Pancreas (tissue), 10 donors: Measurements from ENCODE around the gene BUB1B. TPM values are rescaled to one million over a fixed set of nuclear protein-coding genes. Genes with fewer than 3 reads are reported as not detected.

Experiments used
- ATAC-seq, 4 donors: fragments of 200-7000 bp; cut with Tn5 transposase; one replicate each; pipeline versions ENCODE4 v1.8.0 to v1.9.1; 2020; ENCODE audit warnings: mild to moderate bottlenecking in 4 of 4, moderate library complexity in 4 of 4
- DNase-seq, 6 donors: peaks; one replicate each; pipeline ENCODE4 v3.0.0-alpha.2; 2020
- FAIRE-seq: peaks from 2 replicates; lab custom pipeline; 2012; peaks lifted over from hg19 to GRCh38; lab: Jason Lieb, UNC
- H3K27ac ChIP-seq, 4 donors: fragments of 200-600 bp; sonication (generic); 1 replicate in 3 of 4; 2 replicates in 1 of 4; pipeline versions ENCODE4 v1.5.0 to v1.8.0; 2020
- H3K27me3 ChIP-seq, 4 donors: fragments of 200-600 bp; one replicate each; pipeline ENCODE4 v1.8.0; 2021
- H3K36me3 ChIP-seq, 3 donors: fragments of 200-600 bp; sonication (generic) in 1 of 3; one replicate each; pipeline versions ENCODE4 v1.5.0 to v1.8.0; 2020 to 2021
- H3K4me1 ChIP-seq, 3 donors: fragments of 200-600 bp; one replicate each; pipeline ENCODE4 v1.8.0; 2021
- H3K4me3 ChIP-seq, 4 donors: fragments of 200-600 bp; sonication (generic) in 2 of 4; one replicate each; pipeline versions ENCODE4 v1.5.0 to v1.8.0; 2020 to 2021
- H3K9me3 ChIP-seq, 4 donors: fragments of 200-600 bp; one replicate each; pipeline ENCODE4 v1.8.0; 2021
- WGBS, 2 donors: extraction: QIAGEN DNeasy Blood & Tissue Kit; methylation state at CpG; one replicate each; pipeline ENCODE4 v1.1.7; 2013; 5-methylcytosine and 5-hydroxymethylcytosine counted together
- intact Hi-C, 3 donors: fragments of 100-400 bp; cut with DNase I; formaldehyde crosslinking; loops; one replicate each; pipeline versions ENCODE4 v1.11.1 to v1.14.2; 2022
- polyA plus RNA-seq, 2 donors: library from polyadenylated mRNA; stranded (reverse); fragments of 200-250 nt; gene quantifications; one replicate each; pipeline ENCODE4 v1.2.3, GENCODE V29; 2013
- total RNA-seq, 6 donors: library from RNA; stranded (reverse); fragmentation: NEBNext Ultra II Directional in 4 of 6; extraction: Animal tissue kit (Norgen Biotek cat#: 25700) in 4 of 6; gene quantifications; one replicate each; pipeline versions ENCODE4 v1.2.1 to v1.2.4, GENCODE V29; 2021 to 2023
- TF ChIP-seq, protein P1 (sequence below), 4 donors: fragments of 200-600 bp; sonication (generic) in 3 of 4; IDR thresholded peaks; one replicate each; pipeline versions ENCODE4 v1.5.0 to v1.8.0; 2021; ENCODE audit warnings: antibody characterized with exemption in 4 of 4
- donor health status: healthy with polysubstance abuse.
- donor health status: DM: no; HTN: no; CAD: no; lungs with moderate emphysema.
- donor health status: DM: no; HTN: no; CAD: no.
- donor health status: control.
- donor health status: control.
- donor health status: Bipolar disorder and iron deficiency.
- donor health status: DM: yes; HTN: yes; CAD: no.
- donor health status: DM: no; HTN: no; CAD: no.
- donor health status: DM: no; HTN: no; CAD: no.
- donor health status: DM: yes; HTN: yes; CAD: no.

The BUB1B gene
- total and polyA plus RNA-seq, 8 donors, result 0.09 to 1.9 (median 1.0) TPM; not detected in 2

DNA sequence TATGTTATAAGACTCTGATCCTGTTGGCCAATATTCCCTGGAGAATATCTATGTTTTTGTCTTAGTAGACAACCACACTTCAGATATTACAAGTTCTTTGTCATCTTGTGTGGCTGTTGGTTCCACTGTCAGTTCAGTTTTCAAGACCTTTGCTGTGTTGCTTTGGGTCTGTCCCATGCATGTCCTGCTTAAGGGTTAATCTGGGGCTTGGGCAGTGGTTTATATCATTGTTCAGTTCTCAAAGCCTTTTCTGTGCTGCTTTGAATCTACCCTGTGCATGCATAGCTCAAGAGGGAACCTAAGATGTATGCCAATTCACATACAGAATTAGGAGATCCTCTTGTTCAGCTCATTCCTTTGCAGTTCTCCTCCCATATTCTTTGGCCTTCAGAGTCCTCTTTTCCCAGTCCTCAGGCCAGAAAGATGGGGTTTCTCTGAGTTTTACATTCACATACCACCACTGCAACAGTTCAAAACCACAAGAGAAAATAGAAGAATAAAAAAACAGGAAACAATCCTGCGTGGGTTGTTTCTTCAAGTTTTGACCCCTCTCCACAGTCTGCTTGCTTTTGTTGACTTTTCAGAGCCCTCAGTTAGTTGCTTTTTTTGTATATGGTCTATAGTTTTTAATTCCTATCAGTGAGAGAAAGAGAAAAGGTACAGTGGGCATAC is 21.6 kb downstream of the BUB1B start:
- WGBS, 2 donors, result 86 to 87% methylated on average over 1 of the region's 1 CpG
- TF ChIP-seq, protein P1, sequence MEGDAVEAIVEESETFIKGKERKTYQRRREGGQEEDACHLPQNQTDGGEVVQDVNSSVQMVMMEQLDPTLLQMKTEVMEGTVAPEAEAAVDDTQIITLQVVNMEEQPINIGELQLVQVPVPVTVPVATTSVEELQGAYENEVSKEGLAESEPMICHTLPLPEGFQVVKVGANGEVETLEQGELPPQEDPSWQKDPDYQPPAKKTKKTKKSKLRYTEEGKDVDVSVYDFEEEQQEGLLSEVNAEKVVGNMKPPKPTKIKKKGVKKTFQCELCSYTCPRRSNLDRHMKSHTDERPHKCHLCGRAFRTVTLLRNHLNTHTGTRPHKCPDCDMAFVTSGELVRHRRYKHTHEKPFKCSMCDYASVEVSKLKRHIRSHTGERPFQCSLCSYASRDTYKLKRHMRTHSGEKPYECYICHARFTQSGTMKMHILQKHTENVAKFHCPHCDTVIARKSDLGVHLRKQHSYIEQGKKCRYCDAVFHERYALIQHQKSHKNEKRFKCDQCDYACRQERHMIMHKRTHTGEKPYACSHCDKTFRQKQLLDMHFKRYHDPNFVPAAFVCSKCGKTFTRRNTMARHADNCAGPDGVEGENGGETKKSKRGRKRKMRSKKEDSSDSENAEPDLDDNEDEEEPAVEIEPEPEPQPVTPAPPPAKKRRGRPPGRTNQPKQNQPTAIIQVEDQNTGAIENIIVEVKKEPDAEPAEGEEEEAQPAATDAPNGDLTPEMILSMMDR (IDR thresholded peaks at IDR 0.05), result no peak
- Histone ChIP-seq H3K4me1 (no peaks in the 10 kb centered on the region), H3K27me3 (no peaks in the 10 kb centered on the region), H3K27ac (no peak overlapping the region), H3K4me3 (no peak overlapping the region), H3K9me3 (no peaks in the 10 kb centered on the region), H3K36me3 (no peaks in the 10 kb centered on the region)
- intact Hi-C loops, result no loop called here
- FAIRE-seq (no peak), DNase-seq (no peak), ATAC-seq (no peak)

DNA sequence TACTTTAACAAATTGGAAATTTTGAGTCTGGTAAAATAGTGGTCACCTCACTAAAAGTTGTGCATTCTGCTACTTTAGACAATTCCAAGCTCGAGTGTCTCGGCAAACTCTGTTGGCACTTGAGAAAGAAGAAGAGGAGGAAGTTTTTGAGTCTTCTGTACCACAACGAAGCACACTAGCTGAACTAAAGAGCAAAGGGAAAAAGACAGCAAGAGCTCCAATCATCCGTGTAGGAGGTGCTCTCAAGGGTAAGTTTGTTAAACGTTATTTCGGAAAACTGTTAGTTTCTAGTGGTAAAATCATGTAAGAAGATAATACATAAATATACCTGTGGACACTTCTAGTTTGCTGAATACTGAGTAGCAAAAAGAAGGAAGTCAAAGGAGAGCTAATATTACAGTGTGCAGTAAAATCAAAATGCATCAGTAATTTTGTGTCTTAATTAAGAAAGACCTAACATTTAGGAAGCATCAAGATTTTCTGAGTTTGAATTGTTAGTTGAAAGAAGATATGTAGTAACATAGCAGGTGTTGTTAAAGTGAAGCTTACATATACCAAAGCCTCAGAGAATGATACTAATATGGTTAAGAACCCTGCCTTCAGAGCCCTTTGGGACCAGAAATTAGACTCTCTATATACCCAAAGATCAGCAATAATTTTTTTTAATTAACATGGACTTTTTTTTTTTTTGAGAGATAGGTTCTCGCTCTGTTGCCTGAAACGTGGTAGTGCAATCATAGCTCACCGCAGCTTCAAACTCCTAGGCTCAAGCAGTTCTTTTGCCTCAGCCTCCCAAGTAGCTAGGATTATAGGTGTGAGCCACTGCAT is 23.0 kb downstream of the BUB1B start:
- ATAC-seq (no peak), FAIRE-seq (no peak), DNase-seq (no peak)
- no peak overlapping the region for H3K4me3 ChIP-seq
- intact Hi-C loops, result no loop called here
- H3K9me3 ChIP-seq, result no peaks in the 10 kb centered on the region
- no peaks in the 10 kb centered on the region for H3K4me1 ChIP-seq
- H3K36me3 ChIP-seq, result no peaks in the 10 kb centered on the region
- TF ChIP-seq, protein P1 (IDR thresholded peaks at IDR 0.05), result no peak
- 81 to 85% methylated on average over 9 of the region's 9 CpGs for WGBS, 2 donors
- H3K27me3 ChIP-seq, result no peaks in the 10 kb centered on the region
- no peak overlapping the region for H3K27ac ChIP-seq

DNA sequence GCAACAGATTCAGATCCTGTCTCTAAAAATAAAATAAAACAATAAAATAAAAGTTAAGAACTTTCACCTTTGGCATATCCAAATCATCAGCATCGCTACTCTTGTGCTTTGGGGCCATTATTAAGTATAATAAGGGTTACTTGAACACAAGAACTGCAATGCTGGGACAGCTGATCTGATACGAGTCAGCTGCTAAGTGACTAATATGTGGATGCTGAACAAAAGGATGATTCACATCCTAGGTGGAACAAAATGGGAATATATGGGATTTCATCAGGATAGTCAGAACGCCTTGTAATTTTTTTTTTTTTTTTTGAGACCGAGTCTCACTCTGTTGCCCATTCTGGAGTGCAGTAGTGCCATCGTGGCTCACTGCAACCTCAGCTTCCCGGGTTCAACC is 29.7 kb downstream of the BUB1B start:
- H3K9me3 ChIP-seq, result no peaks in the 10 kb centered on the region
- H3K27ac ChIP-seq, result no peak overlapping the region
- DNase-seq (no peak), ATAC-seq (no peak), FAIRE-seq (no peak)
- H3K4me3 ChIP-seq, result no peak overlapping the region
- intact Hi-C loops, result no loop called here
- no peaks in the 10 kb centered on the region for H3K36me3 ChIP-seq
- TF ChIP-seq, protein P1 (IDR thresholded peaks at IDR 0.05), result no peak
- no peaks in the 10 kb centered on the region for H3K27me3 ChIP-seq
- H3K4me1 ChIP-seq, result no peaks in the 10 kb centered on the region
- 95 to 97% methylated on average over 6 of the region's 6 CpGs for WGBS, 2 donors

GRCh38 chr15:40192942-40193341 is 32.1 kb downstream of the BUB1B start:
- no peak overlapping the region for H3K27ac ChIP-seq
- TF ChIP-seq, protein P1 (IDR thresholded peaks at IDR 0.05), result no peak
- intact Hi-C loops, result no loop called here

More at GRCh38 chr15:40192942-40193341, 32.1 kb downstream of the BUB1B start:
- no peak for FAIRE-seq
- H3K27me3 ChIP-seq, result no peaks in the 10 kb centered on the region
- WGBS, 2 donors, result 65 to 67% methylated on average over 1 of the region's 1 CpG
- no peaks in the 10 kb centered on the region for H3K9me3 ChIP-seq
- peak in 1 of 4 donors; percentile 36 for ATAC-seq
- H3K36me3 ChIP-seq, result no peaks in the 10 kb centered on the region
- no peak overlapping the region for H3K4me3 ChIP-seq
- H3K4me1 ChIP-seq, result no peaks in the 10 kb centered on the region
- DNase-seq, result no peak
